ENCODE measurements around the gene KIF26A. TPM values are rescaled to one million over a fixed set of nuclear protein-coding genes. Genes with fewer than 3 reads are reported as not detected.

The KIF26A gene
- polyA plus RNA-seq, 1 of the 3 experiments (the other 2 are of a cell fraction): 1.7 TPM

DNA sequence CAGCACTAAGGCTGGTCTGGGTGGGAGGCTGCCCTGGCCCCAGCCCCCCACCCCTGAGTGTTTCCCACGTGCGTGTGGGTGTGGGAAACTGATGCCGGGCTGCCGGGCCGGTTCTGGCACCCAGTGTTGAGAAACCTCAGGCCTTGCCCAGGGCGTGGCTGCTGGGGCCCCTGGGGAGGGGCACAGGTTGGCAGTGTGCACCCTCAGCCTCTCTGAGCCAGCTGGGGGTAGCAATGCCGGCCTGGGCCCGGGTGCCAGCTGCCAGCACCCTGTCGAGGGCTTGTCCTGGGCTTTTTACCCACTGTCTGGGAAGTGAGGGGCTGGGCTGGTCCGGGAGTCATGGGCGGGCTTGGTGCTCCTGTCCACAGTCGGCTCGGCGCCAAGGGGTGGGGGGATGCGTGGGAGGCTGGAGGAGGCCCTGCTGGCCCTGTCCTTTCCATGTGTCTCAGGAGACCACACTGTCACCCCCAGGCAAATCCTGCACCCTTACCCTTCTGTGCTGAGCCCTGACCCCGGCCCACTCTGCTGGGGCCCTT, 37.2 kb upstream of the KIF26A start:
- no peak overlapping the region for H3K4me3 ChIP-seq (ENCODE audit: low read depth in 2 of 2, low read length in 1 of 2)
- no peaks in the 10 kb centered on the region for H3K36me3 ChIP-seq (replicated peaks in 1 of 2; ENCODE audit: control insufficient read depth in 1 of 2, insufficient read depth in 2 of 2, low read length in 1 of 2)
- CTCF ChIA-PET: interaction anchor here (0.6 to 1.6 kb wide), 4 partner anchors 13 to 463 kb away, joined by 3 to 5 read pairs (median 4); no protein-coding TSS in a partner anchor
- H3K27ac ChIP-seq (ENCODE audit: low read depth in 2 of 2, low read length in 1 of 2): no peak overlapping the region
- H4K20me1 ChIP-seq (ENCODE audit: insufficient read depth): no peaks in the 10 kb centered on the region
- DNase-seq: no peak
- no peak overlapping the region for H3K4me2 ChIP-seq
- no peak overlapping the region for H2AFZ ChIP-seq (ENCODE audit: low read depth)
- no peaks in the 10 kb centered on the region for H3K27me3 ChIP-seq (ENCODE audit: insufficient read depth)
- no peaks in the 10 kb centered on the region for H3K9me2 ChIP-seq
- POLR2A ChIA-PET: no interaction called here
- no peaks in the 10 kb centered on the region for H3K79me2 ChIP-seq (ENCODE audit: insufficient read depth)
- TF ChIP-seq ELF1 (IDR thresholded peaks at IDR 0.05) (no peak), RCOR1 (IDR thresholded peaks at IDR 0.05; ENCODE audit: low read length) (no peak), RXRA (IDR thresholded peaks at IDR 0.05; ENCODE audit: borderline replicate concordance, low read depth) (no peak), NRF1 (IDR thresholded peaks at IDR 0.05; ENCODE audit: low read depth, low read length) (no peak), CHD2 (IDR thresholded peaks at IDR 0.05; ENCODE audit: low read length, partially characterized antibody) (no peak), TAF1 (IDR thresholded peaks at IDR 0.05; ENCODE audit: borderline replicate concordance, low read depth, low read length) (no peak), JUND (IDR thresholded peaks at IDR 0.05) (no peak)
- TF ChIP-seq, protein P1, sequence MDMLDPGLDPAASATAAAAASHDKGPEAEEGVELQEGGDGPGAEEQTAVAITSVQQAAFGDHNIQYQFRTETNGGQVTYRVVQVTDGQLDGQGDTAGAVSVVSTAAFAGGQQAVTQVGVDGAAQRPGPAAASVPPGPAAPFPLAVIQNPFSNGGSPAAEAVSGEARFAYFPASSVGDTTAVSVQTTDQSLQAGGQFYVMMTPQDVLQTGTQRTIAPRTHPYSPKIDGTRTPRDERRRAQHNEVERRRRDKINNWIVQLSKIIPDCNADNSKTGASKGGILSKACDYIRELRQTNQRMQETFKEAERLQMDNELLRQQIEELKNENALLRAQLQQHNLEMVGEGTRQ (IDR thresholded peaks at IDR 0.05; ENCODE audit: borderline replicate concordance, low read depth, low read length): no peak
- TF ChIP-seq, protein P2, sequence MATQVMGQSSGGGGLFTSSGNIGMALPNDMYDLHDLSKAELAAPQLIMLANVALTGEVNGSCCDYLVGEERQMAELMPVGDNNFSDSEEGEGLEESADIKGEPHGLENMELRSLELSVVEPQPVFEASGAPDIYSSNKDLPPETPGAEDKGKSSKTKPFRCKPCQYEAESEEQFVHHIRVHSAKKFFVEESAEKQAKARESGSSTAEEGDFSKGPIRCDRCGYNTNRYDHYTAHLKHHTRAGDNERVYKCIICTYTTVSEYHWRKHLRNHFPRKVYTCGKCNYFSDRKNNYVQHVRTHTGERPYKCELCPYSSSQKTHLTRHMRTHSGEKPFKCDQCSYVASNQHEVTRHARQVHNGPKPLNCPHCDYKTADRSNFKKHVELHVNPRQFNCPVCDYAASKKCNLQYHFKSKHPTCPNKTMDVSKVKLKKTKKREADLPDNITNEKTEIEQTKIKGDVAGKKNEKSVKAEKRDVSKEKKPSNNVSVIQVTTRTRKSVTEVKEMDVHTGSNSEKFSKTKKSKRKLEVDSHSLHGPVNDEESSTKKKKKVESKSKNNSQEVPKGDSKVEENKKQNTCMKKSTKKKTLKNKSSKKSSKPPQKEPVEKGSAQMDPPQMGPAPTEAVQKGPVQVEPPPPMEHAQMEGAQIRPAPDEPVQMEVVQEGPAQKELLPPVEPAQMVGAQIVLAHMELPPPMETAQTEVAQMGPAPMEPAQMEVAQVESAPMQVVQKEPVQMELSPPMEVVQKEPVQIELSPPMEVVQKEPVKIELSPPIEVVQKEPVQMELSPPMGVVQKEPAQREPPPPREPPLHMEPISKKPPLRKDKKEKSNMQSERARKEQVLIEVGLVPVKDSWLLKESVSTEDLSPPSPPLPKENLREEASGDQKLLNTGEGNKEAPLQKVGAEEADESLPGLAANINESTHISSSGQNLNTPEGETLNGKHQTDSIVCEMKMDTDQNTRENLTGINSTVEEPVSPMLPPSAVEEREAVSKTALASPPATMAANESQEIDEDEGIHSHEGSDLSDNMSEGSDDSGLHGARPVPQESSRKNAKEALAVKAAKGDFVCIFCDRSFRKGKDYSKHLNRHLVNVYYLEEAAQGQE (IDR thresholded peaks at IDR 0.05; ENCODE audit: low read depth, low read length): no peak
- TF ChIP-seq, protein P3, sequence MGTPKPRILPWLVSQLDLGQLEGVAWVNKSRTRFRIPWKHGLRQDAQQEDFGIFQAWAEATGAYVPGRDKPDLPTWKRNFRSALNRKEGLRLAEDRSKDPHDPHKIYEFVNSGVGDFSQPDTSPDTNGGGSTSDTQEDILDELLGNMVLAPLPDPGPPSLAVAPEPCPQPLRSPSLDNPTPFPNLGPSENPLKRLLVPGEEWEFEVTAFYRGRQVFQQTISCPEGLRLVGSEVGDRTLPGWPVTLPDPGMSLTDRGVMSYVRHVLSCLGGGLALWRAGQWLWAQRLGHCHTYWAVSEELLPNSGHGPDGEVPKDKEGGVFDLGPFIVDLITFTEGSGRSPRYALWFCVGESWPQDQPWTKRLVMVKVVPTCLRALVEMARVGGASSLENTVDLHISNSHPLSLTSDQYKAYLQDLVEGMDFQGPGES (IDR thresholded peaks at IDR 0.05; ENCODE audit: low read depth, low read length): no peak
- no peaks in the 10 kb centered on the region for H3F3A ChIP-seq (replicated peaks; ENCODE audit: insufficient read depth)
- H3K4me1 ChIP-seq (ENCODE audit: control insufficient read depth in 1 of 2, insufficient read depth in 2 of 2, low read depth in 1 of 2, low read length in 1 of 2): peaks cover 0 to 14% of the 10 kb centered on the region in 2 experiments; a peak in 1 of 4 replicates
- WGBS (ENCODE audit: low lambda C conversion rate): 53% methylated on average over 5 of the region's 16 CpGs
- no peaks in the 10 kb centered on the region for H3K9me3 ChIP-seq
- H3K9ac ChIP-seq: no peak overlapping the region

Measured in SK-N-SH (cell line).